ENCODE data around the gene PDAP1.

GRCh38 chr7:99449326-99449725, 40.9 kb upstream of the PDAP1 start:
- TF ChIP-seq CTCF (IDR thresholded peaks at IDR 0.05; ENCODE audit: control extremely low read depth in 1 of 3, insufficient read depth in 1 of 3, low read depth in 1 of 3, low read length in 3 of 3): no peak
- 0 out of 3 replicates have a peak, but pooled peaks of 1 of the 2 experiments have one; percentile 6 for TF ChIP-seq POLR2A (IDR thresholded peaks at IDR 0.05; ENCODE audit: control extremely low read depth in 1 of 2, low read depth in 2 of 2, low read length in 2 of 2)
- TF ChIP-seq HDAC2 (IDR thresholded peaks at IDR 0.05; ENCODE audit: borderline replicate concordance in 1 of 2, low read depth in 2 of 2, low read length in 2 of 2): no peak
- no peak for TF ChIP-seq MAFK (IDR thresholded peaks at IDR 0.05; ENCODE audit: low read depth, low read length)
